ENCODE measurements around the gene WDR83. TPM values are rescaled to one million over a fixed set of nuclear protein-coding genes. Genes with fewer than 3 reads are reported as not detected.
A peak's percentile ranks its signal among the peaks of the same experiment; 100 is the strongest.

WDR83 gene
- total RNA-seq, 1 donor from 2014 or later = 3.6 TPM

- TF ChIP-seq CTCF (conservative IDR thresholded peaks at IDR 0.05; ENCODE audit: low read depth, low read length) = no peak
- no peak for DNase-seq (ENCODE audit: low read depth)
- H3K4me3 ChIP-seq (ENCODE audit: low read depth, low read length) = peak overlapping the region; percentile 87
These were observed 56.7 kb downstream of the WDR83 start for GRCh38 chr19:12723381-12723640.

DNA sequence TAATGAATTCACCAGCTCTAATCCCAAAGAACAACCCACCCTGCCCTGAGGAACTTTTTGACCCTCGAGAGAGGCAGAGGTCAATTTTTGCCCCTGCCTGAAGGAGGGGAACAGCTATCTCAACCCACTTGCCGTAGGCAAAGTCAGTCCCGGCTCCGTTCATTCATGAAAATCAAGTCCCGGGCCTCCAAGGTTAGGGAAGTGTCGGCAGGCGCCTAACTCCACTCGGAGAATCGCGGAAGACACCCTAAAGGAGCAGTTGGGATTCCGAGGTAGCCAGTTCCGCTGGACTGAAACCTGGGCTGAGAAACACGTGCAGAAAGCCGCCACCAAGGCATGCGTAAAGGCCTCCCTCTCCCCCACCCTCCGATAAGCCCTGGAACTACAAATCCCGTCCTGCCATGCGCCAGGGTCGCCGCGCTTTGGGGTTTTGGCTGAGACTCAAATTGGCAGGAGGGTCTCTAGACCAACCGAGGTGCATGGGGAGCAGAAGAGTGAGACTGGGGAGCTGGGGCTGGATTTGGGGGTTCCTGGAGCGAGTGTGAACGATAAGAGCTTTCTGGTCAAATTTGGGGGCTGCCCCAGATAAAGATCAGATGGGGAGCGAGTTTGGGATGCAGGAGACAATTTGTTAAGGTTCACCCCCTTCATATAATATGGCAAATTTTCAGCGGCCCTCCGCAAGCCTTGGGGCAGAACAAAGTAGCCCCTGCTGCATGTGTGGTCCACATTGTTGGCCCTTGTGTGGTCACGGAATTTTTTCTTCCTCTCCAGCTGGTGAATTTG is 57.2 kb downstream of the WDR83 start, which contains the start of gene TNPO2:
TSS of gene TNPO2 (minus strand) at position 292 of the 786 bp plus-strand sequence. CDS start 2,955 bp downstream, outside the sequence.
- H3K4me3 ChIP-seq (ENCODE audit: low read depth, low read length) = peak within 1 kb of the TSS; percentile 87
- TF ChIP-seq CTCF (conservative IDR thresholded peaks at IDR 0.05; ENCODE audit: low read depth, low read length) = no peak
- DNase-seq (ENCODE audit: low read depth) = no peak

Other genes starting within 250 kb of the WDR83 start
- gene ZNF443, start 225.8 kb upstream of the WDR83 start, total RNA-seq = 4.3 and 7.3 TPM in 2 replicates
- gene ZNF709, start 182.0 kb upstream of the WDR83 start, total RNA-seq = 1.2 and 1.9 TPM in 2 replicates
- gene ZNF564, start 115.3 kb upstream of the WDR83 start, total RNA-seq = 3.0 and 3.3 TPM in 2 replicates
- gene ZNF490, start 56.0 kb upstream of the WDR83 start, total RNA-seq = 1.2 and 2.0 TPM in 2 replicates
- gene ZNF791, start 55.9 kb upstream of the WDR83 start, total RNA-seq = 4.1 and 5.5 TPM in 2 replicates
- 41.7 and 64.2 TPM in 2 replicates for gene MAN2B1, start 65 bp upstream of the WDR83 start, total RNA-seq
- gene DHPS, start 15.1 kb downstream of the WDR83 start, total RNA-seq = 108 and 134 TPM in 2 replicates
- not detected in 2 replicates for gene GNG14, start 21.2 kb downstream of the WDR83 start, total RNA-seq
- 18.5 and 21.3 TPM in 2 replicates for gene FBXW9, start 29.8 kb downstream of the WDR83 start, total RNA-seq
- gene TNPO2, start 57.1 kb downstream of the WDR83 start, total RNA-seq = 21.9 and 33.3 TPM in 2 replicates
- gene TRIR, start 67.9 kb downstream of the WDR83 start, total RNA-seq = 430 and 635 TPM in 2 replicates
- gene GET3, start 70.7 kb downstream of the WDR83 start, total RNA-seq = 86.6 and 151 TPM in 2 replicates
- gene BEST2, start 85.0 kb downstream of the WDR83 start, total RNA-seq = not detected in 2 replicates
- 12.3 and 26.3 TPM in 2 replicates for gene HOOK2, start 108.7 kb downstream of the WDR83 start, total RNA-seq
- gene JUNB, start 124.7 kb downstream of the WDR83 start, total RNA-seq = 127 and 251 TPM in 2 replicates
- gene PRDX2, start 135.0 kb downstream of the WDR83 start, total RNA-seq = 463 and 571 TPM in 2 replicates
- not detected in 2 replicates for gene THSD8, start 135.3 kb downstream of the WDR83 start, total RNA-seq
- gene RNASEH2A, start 139.8 kb downstream of the WDR83 start, total RNA-seq = 49.6 and 62.7 TPM in 2 replicates
- gene RTBDN, start 167.8 kb downstream of the WDR83 start, total RNA-seq = not detected in 2 replicates
- gene MAST1, start 171.7 kb downstream of the WDR83 start, total RNA-seq = 0.22 and 1.5 TPM in 2 replicates
- gene DNASE2, start 214.6 kb downstream of the WDR83 start, total RNA-seq = 21.0 and 24.0 TPM in 2 replicates
- 0.51 TPM in 1 of 2 replicates, not detected in the other for gene KLF1, start 220.4 kb downstream of the WDR83 start, total RNA-seq
- gene GCDH, start 224.4 kb downstream of the WDR83 start, total RNA-seq = 43.4 and 49.1 TPM in 2 replicates